ENCODE results near the gene HELZ2. TPM values are rescaled to one million over a fixed set of nuclear protein-coding genes. Genes with fewer than 3 reads are reported as not detected.

HELZ2 gene
- total and polyA plus RNA-seq, 10 of the 15 experiments (the other 5 are each of a cell fraction or from before 2014, with no cell fraction given): 0.05 to 33.3 (median 6.2) TPM

GRCh38 chr20:63561624-63562396 lies 12.2 kb downstream of the HELZ2 start:
- DNase-seq (ENCODE audit: low read depth, low spot score) (no peak), ATAC-seq (no peak), FAIRE-seq (no peak)
- H3K79me2 ChIP-seq (ENCODE audit: control insufficient read depth, insufficient read depth, low read length): no peaks in the 10 kb centered on the region
- no TSS peak for BruUV-seq (replicated peaks)
- ChIA-PET SMC1A (ENCODE audit: uncharacterized antibody, unreplicated experiment) (no interaction called here), RAD21 (ENCODE audit: unreplicated experiment) (interaction anchor here (0.6 to 1.3 kb wide), 2 partner anchors 19 to 23 kb away, joined by 3 read pairs; no protein-coding TSS in a partner anchor), POLR2A (no interaction called here), CTCF (interaction anchor here (1.0 to 1.3 kb wide), 3 partner anchors 7 to 24 kb away, joined by 3 to 4 read pairs (median 3); no protein-coding TSS in a partner anchor)
- no peak overlapping the region for H3K4me2 ChIP-seq (ENCODE audit: control insufficient read depth, insufficient read depth)
- no peak overlapping the region for H3K27ac ChIP-seq (ENCODE audit: control insufficient read depth, insufficient read depth)
- in situ Hi-C loops (cut with MboI) (no loop called here), intact Hi-C loops (cut with micrococcal nuclease; ENCODE audit: unreplicated experiment) (no loop called here)
- H3K9me3 ChIP-seq (replicated peaks; ENCODE audit: control insufficient read depth, insufficient read depth, low read length): no peaks in the 10 kb centered on the region; the same call in 2 of the 3 replicates
- H3K27me3 ChIP-seq (replicated peaks in 1 of 2; ENCODE audit: control insufficient read depth in 2 of 2, insufficient read depth in 2 of 2, low read length in 1 of 2): no peaks in the 10 kb centered on the region
- no peaks in the 10 kb centered on the region for H3K4me1 ChIP-seq (ENCODE audit: control insufficient read depth, insufficient read depth, low read length)
- WGBS (ENCODE audit: insufficient coverage, insufficient replicate concordance, low lambda C conversion rate, missing lambda C conversion rate): 83% methylated on average over 31 of the region's 36 CpGs
- H3K4me3 ChIP-seq: no peak overlapping the region
- no peaks in the 10 kb centered on the region for H4K20me1 ChIP-seq (ENCODE audit: control insufficient read depth, insufficient read depth)
- H3K9ac ChIP-seq (ENCODE audit: control insufficient read depth, insufficient read depth, low read length): no peak overlapping the region
- no peaks in the 10 kb centered on the region; a peak in 1 of 4 replicates for H3K36me3 ChIP-seq (ENCODE audit: control insufficient read depth in 2 of 2, insufficient read depth in 2 of 2, low read length in 1 of 2)
- 0 out of 2 replicates have a peak, but pooled peaks have one; percentile 4 for TF ChIP-seq POLR2A (IDR thresholded peaks at IDR 0.05; ENCODE audit: low read depth, low read length)
- TF ChIP-seq RELB (IDR thresholded peaks at IDR 0.05; ENCODE audit: low read depth): no peak
- H2AFZ ChIP-seq (ENCODE audit: control insufficient read depth, low read depth, low read length): no peak overlapping the region

GRCh38 chr20:63560856-63561609 lies 13.0 kb downstream of the HELZ2 start:
- Histone ChIP-seq H3K36me3 (ENCODE audit: control insufficient read depth in 2 of 2, insufficient read depth in 2 of 2, low read length in 1 of 2) (no peaks in the 10 kb centered on the region; a peak in 1 of 4 replicates), H3K27me3 (replicated peaks in 1 of 2; ENCODE audit: control insufficient read depth in 2 of 2, insufficient read depth in 2 of 2, low read length in 1 of 2) (no peaks in the 10 kb centered on the region), H3K4me1 (ENCODE audit: control insufficient read depth, insufficient read depth, low read length) (no peaks in the 10 kb centered on the region), H3K4me3 (no peak overlapping the region), H3K4me2 (ENCODE audit: control insufficient read depth, insufficient read depth) (no peak overlapping the region), H4K20me1 (ENCODE audit: control insufficient read depth, insufficient read depth) (no peaks in the 10 kb centered on the region), H3K9me3 (replicated peaks; ENCODE audit: control insufficient read depth, insufficient read depth, low read length) (no peaks in the 10 kb centered on the region; the same call in 2 of the 3 replicates), H3K9ac (ENCODE audit: control insufficient read depth, insufficient read depth, low read length) (no peak overlapping the region), H3K27ac (ENCODE audit: control insufficient read depth, insufficient read depth) (no peak overlapping the region), H2AFZ (ENCODE audit: control insufficient read depth, low read depth, low read length) (no peak overlapping the region), H3K79me2 (ENCODE audit: control insufficient read depth, insufficient read depth, low read length) (no peaks in the 10 kb centered on the region)
- in situ Hi-C loops (cut with MboI) (no loop called here), intact Hi-C loops (cut with micrococcal nuclease; ENCODE audit: unreplicated experiment) (no loop called here)
- TF ChIP-seq ZBTB40 (IDR thresholded peaks at IDR 0.05; ENCODE audit: borderline replicate concordance) (no peak), POLR2A (IDR thresholded peaks at IDR 0.05; ENCODE audit: low read depth, low read length) (peak; percentile 38; the same call in 1 of the 2 replicates), GATAD2B (conservative IDR thresholded peaks at IDR 0.05; ENCODE audit: low read depth) (no peak)
- no TSS peak for BruUV-seq (replicated peaks)
- FAIRE-seq (no peak), ATAC-seq (no peak), DNase-seq (ENCODE audit: low read depth, low spot score) (no peak)
- CTCF ChIA-PET: interaction anchor here (1.1 kb wide), 1 partner anchor 23 kb away, joined by 3 read pairs; no protein-coding TSS in a partner anchor
- POLR2A ChIA-PET: no interaction called here
- SMC1A ChIA-PET (ENCODE audit: uncharacterized antibody, unreplicated experiment): no interaction called here
- RAD21 ChIA-PET (ENCODE audit: unreplicated experiment): no interaction called here
- 98% methylated on average over 22 of the region's 26 CpGs for WGBS (ENCODE audit: insufficient coverage, insufficient replicate concordance, low lambda C conversion rate, missing lambda C conversion rate)

Measured in GM12878 (cell line).